Measurements from ENCODE around the gene TGM2.

Gene TGM2

DNA sequence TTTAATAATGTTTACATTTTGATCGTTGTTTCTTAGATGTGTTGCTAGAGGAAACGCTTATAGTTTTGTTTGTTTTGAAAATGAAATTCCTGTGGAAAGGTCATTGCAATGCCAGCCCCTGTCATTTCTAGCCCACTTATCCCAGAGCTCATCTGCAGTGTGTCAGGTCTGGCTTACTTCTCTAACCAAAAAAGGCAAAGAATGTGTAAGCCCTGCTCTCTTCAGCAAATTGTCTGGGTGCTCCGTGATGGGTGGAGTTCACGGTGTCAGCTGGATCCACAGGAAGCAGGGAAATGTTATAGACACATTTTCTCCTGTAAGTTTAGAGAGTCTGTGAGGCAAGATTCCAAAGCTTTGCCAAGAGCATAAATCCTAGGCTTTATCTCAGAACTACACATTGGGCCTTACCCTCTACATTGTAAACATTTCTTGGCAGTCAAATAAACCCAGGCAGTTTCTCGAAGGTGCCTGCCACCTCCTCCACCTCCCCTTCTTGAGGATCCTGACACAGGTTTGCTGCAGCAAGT, 80.6 kb downstream of the TGM2 start:
- DNase-seq: no peak

DNA sequence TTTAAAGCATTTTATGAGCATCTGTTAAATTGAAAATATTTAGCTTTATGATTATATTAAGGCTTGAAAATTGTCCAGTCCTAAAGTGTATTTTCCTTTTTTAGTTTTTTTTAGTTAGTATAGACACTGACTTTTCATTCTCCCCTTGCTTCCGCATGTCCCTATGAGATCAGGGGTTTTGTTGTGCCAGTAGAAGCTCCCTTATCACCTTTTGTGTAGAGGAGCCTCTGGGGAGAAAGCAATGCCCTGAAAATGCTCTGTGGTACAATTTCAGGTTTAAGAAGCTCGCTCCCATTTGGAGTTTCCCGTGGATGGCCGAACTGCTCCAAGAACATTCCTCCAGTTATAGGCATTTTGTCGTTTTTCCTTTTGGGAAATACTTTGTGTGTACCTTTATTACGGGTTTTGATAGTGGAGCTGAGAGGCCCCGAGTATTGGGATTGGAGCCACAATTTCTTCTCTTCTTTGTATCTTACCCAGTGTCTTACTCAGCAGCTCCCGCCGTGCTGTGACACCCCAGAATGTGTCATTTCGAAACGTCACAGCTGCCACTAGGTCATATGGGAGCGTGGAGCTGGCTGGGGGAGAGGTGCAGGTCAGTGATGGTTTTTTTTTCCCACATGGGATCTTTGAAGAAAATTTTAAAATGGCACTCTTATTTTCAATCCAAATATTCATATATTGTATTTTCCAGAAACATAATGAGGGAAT, 81.6 kb downstream of the TGM2 start:
- DNase-seq: no peak

DNA sequence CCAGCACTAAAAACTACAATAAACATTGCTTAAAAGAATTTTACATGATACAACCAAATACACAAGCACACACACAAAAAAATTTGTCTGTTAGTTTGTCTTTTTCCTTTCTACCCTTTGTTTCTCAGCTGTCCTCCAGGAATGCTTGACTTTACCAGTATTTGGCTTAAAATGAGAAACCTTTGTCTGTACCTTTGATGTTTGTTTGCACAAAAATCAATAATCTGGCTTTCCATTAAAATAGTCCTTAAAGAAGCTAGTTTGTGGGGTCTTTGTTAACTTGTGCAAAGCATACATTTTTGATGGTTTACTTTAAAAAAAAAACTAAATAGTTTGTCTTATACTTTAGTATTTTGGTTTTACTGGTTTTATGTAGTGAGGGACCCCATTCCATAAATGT, 82.2 kb downstream of the TGM2 start:
- DNase-seq: no peak

DNA sequence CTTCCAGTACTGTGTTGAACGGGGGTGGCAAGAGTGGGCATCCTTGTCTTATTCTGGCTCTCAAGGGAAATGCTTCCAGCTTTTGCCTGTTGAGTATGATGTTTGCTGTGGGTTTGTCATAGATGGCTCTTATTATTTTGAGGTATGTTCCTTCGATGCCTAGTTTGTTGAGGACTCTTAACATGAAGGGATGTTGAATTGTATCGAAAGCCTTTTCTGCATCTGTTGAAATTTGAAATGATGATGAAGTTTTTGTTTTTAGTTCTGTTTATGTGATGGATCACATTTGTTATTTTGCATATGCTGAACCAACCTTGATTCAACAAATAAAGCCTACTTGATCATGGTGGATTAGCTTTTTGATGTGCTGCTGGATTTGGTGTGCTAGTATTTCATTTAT, 83.5 kb downstream of the TGM2 start:
- DNase-seq: no peak

DNA sequence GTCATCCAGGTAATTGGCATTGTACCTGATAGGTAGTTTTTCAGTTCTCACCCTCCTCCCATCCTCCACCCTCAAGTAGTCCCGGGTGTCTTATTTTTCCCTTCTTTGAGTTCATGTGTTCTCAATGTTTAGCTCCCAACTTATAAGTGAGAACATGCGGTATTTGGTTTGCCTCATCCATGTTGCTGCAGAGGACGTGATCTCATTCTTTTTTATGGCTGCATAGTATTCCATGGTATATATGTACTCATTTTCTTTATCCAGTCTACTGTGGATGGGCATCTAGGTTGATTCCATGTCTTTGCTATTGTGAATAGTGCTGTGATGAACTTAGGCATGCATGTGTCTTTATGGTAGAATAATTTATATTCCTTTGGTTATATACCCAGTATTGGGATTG, 85.7 kb downstream of the TGM2 start:
- DNase-seq: no peak

DNA sequence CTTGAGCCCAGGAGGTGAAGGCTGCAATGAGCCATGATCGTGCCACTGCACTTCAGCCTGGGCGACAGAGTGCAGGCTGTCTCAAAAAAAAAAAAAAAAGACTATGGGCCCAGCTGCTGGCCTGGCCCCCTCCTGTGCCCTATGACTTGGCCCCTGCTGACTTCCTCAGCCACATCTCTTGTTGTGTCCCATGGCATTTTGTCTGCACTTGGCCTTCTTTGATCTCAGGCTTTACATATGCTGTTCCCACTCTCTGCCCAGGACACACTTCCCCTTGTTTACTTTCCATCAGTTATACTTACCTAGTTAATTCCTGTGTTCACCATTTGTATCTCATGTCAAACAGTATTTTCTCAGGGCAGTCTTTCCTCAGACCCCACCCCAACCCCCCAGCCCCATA, 87.0 kb downstream of the TGM2 start:
- DNase-seq: no peak

All from activated CD4-positive, CD25-positive, alpha-beta regulatory T cell (primary cell).